KG1 (cell line): Measurements from ENCODE around the gene CHCHD6.
A peak's percentile ranks its signal among the peaks of the same experiment; 100 is the strongest.

Source experiments
- DNase-seq: peaks from one replicate; lab custom pipeline; 2025; lab: John Stamatoyannopoulos, UW

Gene CHCHD6

GRCh38 chr3:126979046-126979628 lies 275.1 kb downstream of the CHCHD6 start:
- DNase-seq, result no peak

GRCh38 chr3:126980266-126980811 lies 276.3 kb downstream of the CHCHD6 start:
- DNase-seq, result no peak

- peak; percentile 47 for DNase-seq
Observed at GRCh38 chr3:126982126-126982470, 278.1 kb downstream of the CHCHD6 start.

- peak; percentile 79 for DNase-seq
Observed at GRCh38 chr3:126982471-126983175, 278.6 kb downstream of the CHCHD6 start, which contains the start of gene PLXNA1. PLXNA1 (plus strand) TSS chr3:126983115; CDS start chr3:126988594, 5,479 bp downstream.

- no peak for DNase-seq
Observed at GRCh38 chr3:126983276-126983652, 279.2 kb downstream of the CHCHD6 start.

- DNase-seq, result no peak
Observed at GRCh38 chr3:126983653-126984390, 279.8 kb downstream of the CHCHD6 start.

GRCh38 chr3:126984391-126985131 lies 280.5 kb downstream of the CHCHD6 start:
- no peak for DNase-seq

- DNase-seq, result no peak
Observed at GRCh38 chr3:126985132-126985985, 281.3 kb downstream of the CHCHD6 start.

- no peak for DNase-seq
Observed at GRCh38 chr3:126986001-126986400, 282.0 kb downstream of the CHCHD6 start.

- DNase-seq, result no peak
Observed at GRCh38 chr3:126987129-126987528, 283.1 kb downstream of the CHCHD6 start.

GRCh38 chr3:126987596-126987995 lies 283.6 kb downstream of the CHCHD6 start:
- no peak for DNase-seq

GRCh38 chr3:126988451-126989021 lies 284.5 kb downstream of the CHCHD6 start:
- DNase-seq, result no peak

GRCh38 chr3:126989316-126990023 lies 285.4 kb downstream of the CHCHD6 start:
- DNase-seq, result no peak

- DNase-seq, result no peak
Observed at GRCh38 chr3:126990024-126990700, 286.1 kb downstream of the CHCHD6 start.

- no peak for DNase-seq
Observed at GRCh38 chr3:126990890-126991289, 286.9 kb downstream of the CHCHD6 start.

- DNase-seq, result no peak
Observed at GRCh38 chr3:126991366-126992200, 287.5 kb downstream of the CHCHD6 start.

GRCh38 chr3:126992216-126992615 lies 288.2 kb downstream of the CHCHD6 start:
- no peak for DNase-seq

- DNase-seq, result no peak
Observed at GRCh38 chr3:126992776-126993175, 288.7 kb downstream of the CHCHD6 start.

- no peak for DNase-seq
Observed at GRCh38 chr3:126993436-126993835, 289.4 kb downstream of the CHCHD6 start.
